B cell (primary cell): Measurements from ENCODE around the gene PCIF1. TPM values are rescaled to one million over a fixed set of nuclear protein-coding genes. Genes with fewer than 3 reads are reported as not detected.

Experiments
- ATAC-seq: fragments of 200-7000 bp; cut with Tn5 transposase; one replicate; pipeline ENCODE4 v1.10.0; 2021; ENCODE audit warnings: low read depth, mild to moderate bottlenecking, moderate number of reproducible peaks, moderate library complexity
- CTCF ChIA-PET: fragments of 350-600 bp; sonication (Branson Sonifier 250); formaldehyde crosslinking; loops from one replicate; lab custom pipeline; 2021; ENCODE audit warnings: antibody characterized with exemption, inconsistent platforms; lab: Charles Lee
- POLR2A ChIA-PET: fragments of 350-600 bp; sonication (Branson Sonifier 250); formaldehyde crosslinking; loops from one replicate; lab custom pipeline; 2021; ENCODE audit warnings: antibody characterized with exemption; lab: Charles Lee
- DNase-seq: peaks from one replicate; pipeline ENCODE4 v3.0.0; 2013
- H2AFZ ChIP-seq: 2 replicates; pipeline ENCODE4 v1.6.1; 2012; ENCODE audit warnings: mild to moderate bottlenecking, low read depth, low read length; ENCODE audit not compliant: insufficient read depth, poor library complexity, severe bottlenecking
- H3K27ac ChIP-seq, 2 donors: 1 replicate in 1 of 2; 2 replicates in 1 of 2; pipeline ENCODE4 v1.5.1; 2012 to 2013; ENCODE audit warnings: low read length in 2 of 2, mild to moderate bottlenecking in 2 of 2, moderate library complexity in 1 of 2
- H3K27me3 ChIP-seq, 4 experiments: fragments of 200-600 bp in 1 of 4; sonication (generic) in 1 of 4; replicated peaks in 1 of 4; 1 replicate in 2 of 4; 2 replicates in 2 of 4; pipeline versions ENCODE4 v1.6.1 to v1.7.0; 2013 to 2016; ENCODE audit warnings: low read length in 3 of 4, mild to moderate bottlenecking in 2 of 4, mixed read lengths in 1 of 4, moderate library complexity in 1 of 4; ENCODE audit not compliant: insufficient read depth in 4 of 4, control insufficient read depth in 3 of 4; ENCODE audit errors: control extremely low read depth in 1 of 4
- H3K36me3 ChIP-seq, 2 experiments: replicated peaks in 1 of 2; 1 replicate in 1 of 2; 2 replicates in 1 of 2; pipeline versions ENCODE4 v1.6.1 to v1.7.1; 2013; ENCODE audit warnings: low read length in 1 of 2; ENCODE audit not compliant: insufficient read depth in 2 of 2, control insufficient read depth in 1 of 2; ENCODE audit errors: control extremely low read depth in 1 of 2, extremely low read depth in 1 of 2
- H3K4me1 ChIP-seq, 2 donors: fragments of 200-600 bp in 1 of 2; sonication (generic) in 1 of 2; 1 replicate in 1 of 2; 2 replicates in 1 of 2; pipeline versions ENCODE4 v1.5.1 to v1.6.1; 2013 to 2017; ENCODE audit warnings: low read length in 2 of 2; ENCODE audit not compliant: control insufficient read depth in 2 of 2, insufficient read depth in 2 of 2
- H3K4me2 ChIP-seq: replicated peaks from 2 replicates; pipeline ENCODE3; 2012; ENCODE audit warnings: mild to moderate bottlenecking, low read depth, low read length; ENCODE audit not compliant: poor library complexity, severe bottlenecking
- H3K4me3 ChIP-seq, 5 experiments: fragments of 200-600 bp in 1 of 5; sonication (generic) in 1 of 5; 1 replicate in 3 of 5; 2 replicates in 2 of 5; pipeline versions ENCODE4 v1.5.1 to v1.7.0; 2011 to 2016; ENCODE audit warnings: low read length in 4 of 5, mild to moderate bottlenecking in 4 of 5, low read depth in 2 of 5, control low read depth in 1 of 5, moderate library complexity in 1 of 5; ENCODE audit not compliant: insufficient read depth in 1 of 5; ENCODE audit errors: control extremely low read depth in 1 of 5, extremely low read depth in 1 of 5
- H3K79me2 ChIP-seq: fragments of 200-600 bp; sonication (generic); one replicate; pipeline ENCODE4 v1.6.0; 2016; ENCODE audit warnings: low read length; ENCODE audit not compliant: control insufficient read depth, insufficient read depth
- H3K9ac ChIP-seq: fragments of 200-600 bp; sonication (generic); 2 replicates; pipeline ENCODE4 v1.6.1; 2017; ENCODE audit warnings: mild to moderate bottlenecking, low read length, moderate library complexity
- H3K9me3 ChIP-seq, 3 donors: one replicate each; pipeline versions ENCODE4 v1.6.1 to v1.7.1; 2013; ENCODE audit warnings: low read length in 2 of 3; ENCODE audit not compliant: control insufficient read depth in 2 of 3, insufficient read depth in 1 of 3; ENCODE audit errors: control extremely low read depth in 1 of 3
- H4K20me1 ChIP-seq: 2 replicates; pipeline ENCODE4 v1.6.0; 2012; ENCODE audit warnings: mild to moderate bottlenecking, low read length; ENCODE audit not compliant: insufficient read depth, control insufficient read depth, poor library complexity, severe bottlenecking
- H3K27ac Mint-ChIP-seq: one replicate; pipeline ENCODE4 v1.8.0; 2021; ENCODE audit warnings: mixed read lengths
- H3K27me3 Mint-ChIP-seq: one replicate; pipeline ENCODE4 v1.8.0; 2021; ENCODE audit warnings: mixed read lengths
- H3K4me1 Mint-ChIP-seq: one replicate; pipeline ENCODE4 v1.8.0; 2021; ENCODE audit warnings: mixed read lengths
- H3K4me3 Mint-ChIP-seq: one replicate; pipeline ENCODE4 v1.8.0; 2021; ENCODE audit warnings: mixed read lengths
- H3K9me3 Mint-ChIP-seq: one replicate; pipeline ENCODE4 v1.8.0; 2022; ENCODE audit warnings: mixed read lengths; ENCODE audit not compliant: insufficient read depth
- CTCF ChIP-seq: fragments of 200-600 bp; IDR thresholded peaks from one replicate; pipeline ENCODE4 v1.8.0; 2022; ENCODE audit warnings: antibody characterized with exemption, mild to moderate bottlenecking
- EZH2 ChIP-seq: IDR thresholded peaks from 2 replicates; pipeline ENCODE4 v1.6.1; 2012; ENCODE audit warnings: borderline replicate concordance, low read depth, mild to moderate bottlenecking, moderate library complexity, low read length; ENCODE audit not compliant: insufficient read depth, poor library complexity, severe bottlenecking
- WGBS: methylation state at CpG from one replicate; pipeline ENCODE4 v1.1.5; 2013; ENCODE audit warnings: missing lambda C conversion rate; ENCODE audit not compliant: insufficient coverage; 5-methylcytosine and 5-hydroxymethylcytosine counted together
- intact Hi-C: fragments of 100-400 bp; cut with micrococcal nuclease; formaldehyde crosslinking; loops from one replicate; pipeline ENCODE4 v1.10.0; 2022
- polyA plus RNA-seq: library from polyadenylated mRNA; depleted of rRNA; stranded (reverse); fragments of >200 nt; gene quantifications from 2 replicates; pipeline ENCODE4 v1.2.3, GENCODE V29; 2012
- total RNA-seq, 2 donors: library from RNA; stranded (reverse); fragments of 120-200 nt in 1 of 2; gene quantifications; 1 replicate in 1 of 2; 2 replicates in 1 of 2; pipeline versions ENCODE4 v1.2.3 to v1.2.4, GENCODE V29; 2013 to 2022

PCIF1 gene
- total and polyA plus RNA-seq, 2 donors (not counting 1 experiment from before 2014, with no cell fraction given), result 74.2 to 79.2 TPM

GRCh38 chr20:45909817-45910669 lies 24.4 kb upstream of the PCIF1 start:
- Mint-ChIP-seq H3K9me3 (no peaks in the 10 kb centered on the region), H3K4me3 (peak overlapping the region; percentile 94), H3K27ac (peak overlapping the region; percentile 28), H3K27me3 (peaks cover 7% of the 10 kb centered on the region), H3K4me1 (peaks cover 20% of the 10 kb centered on the region)
- Histone ChIP-seq H3K27ac (no peak overlapping the region), H4K20me1 (no peaks in the 10 kb centered on the region), H3K4me1 (peaks cover 14 to 22% of the 10 kb centered on the region in 2 donors), H3K9ac (peak overlapping the region; percentile 69), H2AFZ (peak overlapping the region; percentile 89), H3K4me2 (peak overlapping the region; percentile 92), H3K9me3 (peaks cover 0 to 11% (median 0%) of the 10 kb centered on the region in 3 donors), H3K4me3 (peak overlapping the region in 4 of 5 experiments; percentile 37 to 65 (median 60)), H3K36me3 (no peaks in the 10 kb centered on the region), H3K27me3 (peaks cover 0 to 18% (median 8%) of the 10 kb centered on the region in 4 experiments), H3K79me2 (no peaks in the 10 kb centered on the region)
- ChIA-PET POLR2A (interaction anchor here (0.6 to 3.8 kb wide), 10 partner anchors 11 to 240 kb away, joined by 3 to 21 read pairs (median 4); partner anchors contain the start of genes CTSA, NEURL2, PCIF1 and ZNF335), CTCF (interaction anchor here (0.7 to 1.7 kb wide), 3 partner anchors 20 to 111 kb away, joined by 3 to 8 read pairs (median 4); no protein-coding TSS in a partner anchor)
- TF ChIP-seq CTCF, result no peak
- no peak for TF ChIP-seq EZH2
- WGBS, result 96% methylated on average over 20 of the region's 22 CpGs
- DNase-seq, result no peak
- ATAC-seq, result no peak
- intact Hi-C loops, result no loop called here
